KG1 (cell line): ENCODE results near the gene KYNU.

ENCODE experiments used
- DNase-seq: peaks from one replicate; lab custom pipeline; 2025; lab: John Stamatoyannopoulos, UW

KYNU gene

GRCh38 chr2:142965443-142965842 lies 88.0 kb downstream of the KYNU start:
- no peak for DNase-seq

- DNase-seq = no peak
Observed at GRCh38 chr2:142966284-142966683, 88.8 kb downstream of the KYNU start.

- DNase-seq = no peak
Observed at GRCh38 chr2:142967060-142967459, 89.6 kb downstream of the KYNU start.

GRCh38 chr2:142973160-142973821 lies 95.8 kb downstream of the KYNU start:
- no peak for DNase-seq

- no peak for DNase-seq
Observed at GRCh38 chr2:142973822-142974207, 96.4 kb downstream of the KYNU start.

GRCh38 chr2:142974288-142975024 lies 97.0 kb downstream of the KYNU start:
- no peak for DNase-seq

- DNase-seq = no peak
Observed at GRCh38 chr2:142975239-142975638, 97.8 kb downstream of the KYNU start.

- DNase-seq = no peak
Observed at GRCh38 chr2:142980246-142981068, 103.0 kb downstream of the KYNU start.

- no peak for DNase-seq
Observed at GRCh38 chr2:142981069-142981378, 103.6 kb downstream of the KYNU start.

GRCh38 chr2:142981756-142982155 lies 104.3 kb downstream of the KYNU start:
- DNase-seq = no peak

GRCh38 chr2:142983174-142983573 lies 105.7 kb downstream of the KYNU start:
- no peak for DNase-seq

- DNase-seq = no peak
Observed at GRCh38 chr2:142984657-142985056, 107.2 kb downstream of the KYNU start.

- DNase-seq = no peak
Observed at GRCh38 chr2:142987044-142987443, 109.6 kb downstream of the KYNU start.

GRCh38 chr2:142989273-142990204 lies 112.1 kb downstream of the KYNU start:
- DNase-seq = peak; percentile 13

- no peak for DNase-seq
Observed at GRCh38 chr2:142991295-142991694, 113.8 kb downstream of the KYNU start.

- no peak for DNase-seq
Observed at GRCh38 chr2:142992840-142993239, 115.4 kb downstream of the KYNU start.

- no peak for DNase-seq
Observed at GRCh38 chr2:142993771-142994170, 116.3 kb downstream of the KYNU start.

- no peak for DNase-seq
Observed at GRCh38 chr2:142994665-142995064, 117.2 kb downstream of the KYNU start.

GRCh38 chr2:142997231-142997630 lies 119.8 kb downstream of the KYNU start:
- DNase-seq = no peak

GRCh38 chr2:143000599-143000998 lies 123.1 kb downstream of the KYNU start:
- DNase-seq = no peak

- no peak for DNase-seq
Observed at GRCh38 chr2:143001501-143001900, 124.0 kb downstream of the KYNU start.

- DNase-seq = no peak
Observed at GRCh38 chr2:143015656-143016055, 138.2 kb downstream of the KYNU start.
